NOMO-1 treated with dmso at 0.1 percent for 144 hours (cell line): ENCODE data around the gene GFRA1.

Experiments
- DNase-seq: peaks from one replicate; lab custom pipeline; 2025; ENCODE audit not compliant: unreplicated experiment; lab: John Stamatoyannopoulos, UW

The GFRA1 gene

DNA sequence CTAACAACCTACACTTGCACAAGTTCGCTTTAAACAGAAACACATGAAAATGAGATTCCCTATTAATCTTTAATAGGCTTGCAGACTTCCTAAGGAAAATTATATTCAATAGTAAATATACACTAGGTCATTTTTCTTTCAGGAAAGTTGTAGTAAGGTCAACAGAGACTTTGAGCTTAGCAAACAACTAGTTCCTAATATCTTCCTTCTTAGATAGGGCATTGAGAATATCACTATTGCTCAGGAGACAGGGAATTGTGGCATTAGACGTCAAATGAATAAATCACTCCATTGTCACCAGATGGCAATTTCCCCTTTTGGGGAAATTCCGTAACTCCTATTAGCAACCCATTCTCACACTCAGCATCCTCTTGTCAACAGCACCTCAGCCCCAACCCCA is 164.9 kb downstream of the GFRA1 start:
- DNase-seq = no peak

DNA sequence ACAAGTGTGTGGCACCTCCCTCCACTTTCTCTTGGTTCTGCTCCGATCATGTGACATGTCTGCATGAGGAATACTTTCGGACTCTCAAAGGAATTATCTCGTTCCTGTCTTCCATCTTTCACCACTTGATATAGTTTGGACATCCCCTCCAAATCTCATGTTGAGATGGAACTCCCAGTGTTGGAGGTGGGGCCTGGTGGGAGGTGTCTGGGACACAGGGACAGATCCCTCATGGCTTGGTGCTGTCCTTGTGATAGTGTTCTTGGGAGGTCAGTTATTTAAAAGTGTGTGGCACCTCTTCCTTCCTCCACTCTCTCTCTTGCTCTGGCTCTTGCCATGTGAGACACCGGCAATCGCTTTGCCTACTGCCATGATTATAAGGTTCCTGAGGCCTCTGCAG is 166.4 kb downstream of the GFRA1 start:
- no peak for DNase-seq

DNA sequence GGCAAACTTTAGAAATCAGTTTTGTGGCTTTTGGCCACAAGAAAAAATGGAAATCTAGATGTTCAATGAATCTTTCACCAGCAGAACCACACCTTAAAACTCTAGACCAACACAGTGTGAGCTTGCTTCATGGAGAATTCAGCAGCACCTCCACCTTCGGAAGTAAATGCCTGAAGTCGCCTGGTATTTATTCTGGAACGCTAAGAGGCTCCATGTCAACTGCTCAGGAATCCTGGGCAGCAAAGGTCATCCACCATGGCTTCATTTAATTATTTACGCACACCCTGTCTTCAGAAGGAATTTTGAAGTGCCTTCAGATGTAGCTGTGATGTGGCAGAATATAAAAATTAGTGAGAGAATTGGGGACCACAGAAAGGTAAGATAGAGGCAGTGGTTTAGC is 167.7 kb downstream of the GFRA1 start:
- DNase-seq = no peak

DNA sequence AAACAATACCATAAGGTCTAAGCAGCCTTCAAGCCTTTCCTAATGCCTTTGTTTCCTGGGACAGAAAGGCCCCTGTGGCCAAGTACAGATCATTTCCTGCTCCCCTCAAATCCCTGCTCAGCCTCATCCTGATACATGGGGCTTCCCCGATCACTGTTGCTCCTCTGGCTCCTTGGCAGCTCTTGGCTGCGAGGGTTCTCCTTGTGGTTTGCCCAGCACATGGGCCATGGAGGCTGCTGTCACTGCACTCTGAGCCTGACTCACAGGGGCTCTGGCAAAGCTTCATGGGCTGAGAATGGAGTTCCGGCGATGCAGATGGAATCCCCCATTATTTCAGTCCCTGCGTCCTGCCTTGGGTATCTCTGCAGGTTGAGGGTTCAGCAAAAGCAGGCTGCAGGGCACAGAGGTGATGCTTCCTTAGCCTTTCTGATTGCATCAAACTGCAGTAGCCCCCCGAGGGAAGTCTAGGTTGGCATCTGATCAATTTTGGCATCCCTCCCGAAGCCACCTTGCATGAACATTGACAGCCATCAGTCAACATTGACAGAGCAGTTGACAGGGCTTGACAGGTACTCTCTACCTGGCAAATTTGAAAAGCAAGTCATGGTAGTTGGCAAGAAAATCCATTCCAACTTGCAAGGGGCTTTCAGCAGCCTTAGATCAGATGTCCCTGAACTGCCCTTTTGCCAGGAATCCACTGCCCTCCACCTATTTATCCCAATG is 168.6 kb downstream of the GFRA1 start:
- DNase-seq = no peak

DNA sequence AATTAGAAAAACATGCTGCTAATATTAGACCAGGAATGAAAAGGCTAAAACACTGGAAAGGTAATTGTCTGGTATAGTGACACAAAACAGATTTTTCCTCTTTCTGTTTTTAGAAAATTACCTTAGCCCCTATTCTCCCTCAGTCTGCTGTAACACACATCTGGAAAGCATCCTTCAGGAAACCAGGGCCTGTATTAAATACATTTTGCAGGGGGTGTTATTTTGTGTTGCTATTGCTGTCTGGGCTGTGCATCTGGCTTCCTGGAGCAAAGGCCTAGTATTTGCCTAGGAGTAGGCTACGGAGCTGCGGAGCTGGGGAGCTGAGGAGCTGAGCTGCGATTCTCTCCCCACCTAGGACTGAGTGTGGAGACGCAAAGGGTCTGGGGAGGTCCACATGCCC is 169.3 kb downstream of the GFRA1 start:
- no peak for DNase-seq

DNA sequence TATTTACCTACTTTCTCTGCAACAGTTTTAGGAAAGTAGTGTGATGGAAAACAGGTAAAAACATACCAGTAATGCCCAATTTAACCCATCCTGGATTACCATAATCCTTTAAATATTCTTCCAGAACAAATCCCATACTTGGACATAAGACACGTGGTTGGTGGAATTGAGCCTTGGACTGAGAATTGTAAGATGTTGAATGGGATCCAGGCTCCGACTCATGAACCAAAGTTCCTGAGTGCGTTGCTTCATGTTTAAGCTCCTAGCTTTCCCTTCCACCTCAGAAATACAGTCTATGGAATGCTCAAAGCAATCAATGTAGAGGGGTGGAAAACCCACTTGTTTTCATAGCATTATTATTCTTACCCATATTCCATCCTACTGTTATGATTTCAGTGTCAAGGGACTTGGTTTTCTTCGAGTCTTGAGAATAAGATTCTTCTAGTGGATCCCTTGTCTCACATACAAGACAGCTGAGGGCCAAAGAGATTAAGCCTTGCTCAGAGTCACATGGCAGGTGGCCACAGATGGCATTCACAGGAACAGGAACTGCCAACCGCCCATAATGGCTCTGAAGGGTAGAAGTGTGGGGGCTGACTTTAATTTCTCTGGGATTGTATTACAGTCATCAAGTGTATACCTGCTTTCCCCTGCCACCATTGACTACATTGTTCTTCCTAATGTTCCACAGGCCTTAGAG is 171.2 kb downstream of the GFRA1 start:
- DNase-seq = no peak

DNA sequence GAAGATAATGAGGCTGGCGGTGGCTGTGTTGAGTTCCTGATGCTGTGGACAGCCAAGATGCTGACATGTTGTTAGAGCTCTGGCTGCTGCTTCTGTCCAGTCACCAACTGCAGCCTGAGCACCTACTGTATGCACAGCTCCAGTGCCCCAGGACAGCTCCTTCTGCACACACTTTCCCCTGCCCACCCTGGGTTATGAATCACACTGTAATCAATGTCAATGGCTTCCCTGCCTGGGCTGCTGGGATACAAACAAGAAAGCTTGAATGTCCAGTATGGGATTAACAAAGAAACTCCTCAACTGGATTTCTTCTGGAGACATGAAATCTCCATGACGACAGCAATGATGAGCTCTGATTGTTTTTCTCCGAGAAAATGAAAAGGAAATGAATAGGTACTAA is 172.0 kb downstream of the GFRA1 start:
- DNase-seq = no peak

DNA sequence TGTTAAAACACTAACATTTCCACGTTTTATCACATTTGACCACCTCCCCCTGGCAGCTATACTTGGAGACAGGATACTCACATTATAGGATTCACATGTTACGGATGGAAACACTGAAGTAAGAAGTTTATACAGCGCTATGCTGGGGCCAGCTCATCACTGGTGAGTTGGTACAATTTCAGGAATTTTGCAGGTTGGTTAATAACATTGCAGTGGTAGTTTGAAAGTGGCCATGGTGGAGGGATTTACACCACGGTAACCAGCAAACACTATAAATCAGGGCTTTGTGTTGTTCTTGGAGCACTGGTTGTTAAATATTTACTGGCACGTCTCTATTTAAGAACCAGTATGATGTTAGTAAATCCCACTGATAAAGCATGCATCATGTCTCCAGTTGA is 174.0 kb downstream of the GFRA1 start:
- no peak for DNase-seq

DNA sequence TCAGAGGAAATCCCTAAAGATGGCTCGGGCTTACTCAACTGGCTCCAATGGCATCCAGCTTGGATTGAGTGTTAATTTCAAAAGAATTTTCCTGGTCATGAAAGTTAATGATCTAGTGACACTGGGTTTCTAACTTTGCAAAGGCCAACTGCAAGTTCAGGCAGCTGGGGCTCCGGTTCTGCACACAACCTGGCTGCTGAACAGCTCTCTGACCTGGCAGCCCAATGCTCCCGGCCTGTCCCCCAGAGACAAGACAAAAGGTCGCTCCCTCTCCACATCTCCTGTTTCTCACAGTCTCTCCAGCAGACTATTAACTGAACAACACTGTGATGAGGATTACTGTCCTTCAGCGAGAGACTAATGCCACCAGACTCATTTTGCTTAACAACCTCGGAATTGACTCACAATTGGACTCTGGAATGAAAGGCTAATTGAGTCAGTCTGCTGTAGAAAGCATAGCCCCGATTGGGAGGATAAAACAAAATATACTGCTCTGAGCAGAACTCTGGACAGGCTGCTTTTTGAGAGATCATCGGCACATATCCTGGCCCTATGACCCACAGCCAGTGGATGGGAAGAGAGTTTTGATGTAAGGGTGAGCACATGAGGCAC is 174.5 kb downstream of the GFRA1 start:
- no peak for DNase-seq

DNA sequence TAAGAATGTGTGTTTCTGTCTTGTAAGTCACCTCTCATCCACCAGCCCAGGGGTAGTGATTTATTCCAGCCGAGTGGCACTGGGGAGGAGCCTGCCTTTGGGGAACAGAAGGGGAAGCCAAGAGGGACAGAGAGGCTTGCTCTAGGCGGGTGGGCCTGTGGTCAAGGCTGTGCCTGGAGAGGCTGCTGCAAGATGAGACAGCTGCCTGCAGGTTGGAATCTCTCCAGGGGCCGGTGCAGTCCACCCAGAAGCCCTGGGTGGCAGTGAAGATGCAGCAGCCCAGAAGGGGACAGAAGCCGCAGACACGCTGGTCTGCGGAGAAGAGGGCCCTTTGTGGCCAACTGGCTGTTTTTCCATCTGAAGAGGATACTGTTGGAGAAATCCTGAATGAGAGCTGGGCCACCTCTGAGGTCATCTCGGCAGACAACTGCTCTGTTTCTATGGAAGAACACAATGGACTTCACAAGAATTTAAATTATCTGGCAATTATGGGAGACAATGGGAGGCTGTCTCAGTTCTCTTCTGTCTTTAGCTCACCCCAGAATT is 175.7 kb downstream of the GFRA1 start:
- no peak for DNase-seq

DNA sequence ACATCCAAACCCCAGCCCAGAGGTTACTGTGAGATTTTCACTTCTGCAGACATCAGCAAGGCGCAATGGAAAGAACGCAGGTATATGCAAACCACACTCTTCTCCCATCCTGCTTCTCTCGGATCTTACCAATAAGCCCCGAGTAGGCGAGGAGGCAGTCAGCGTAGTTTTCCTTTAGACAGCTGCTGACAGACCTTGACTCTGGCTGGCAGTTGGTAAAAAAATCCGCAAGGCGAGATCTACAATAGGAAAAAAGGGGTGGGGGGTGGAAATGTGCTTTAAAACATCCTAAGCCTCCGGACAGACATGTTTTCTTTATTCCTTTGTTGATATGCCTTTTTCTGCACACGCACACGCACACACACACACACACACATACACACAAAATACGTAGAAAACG is 176.5 kb downstream of the GFRA1 start:
- DNase-seq = no peak

DNA sequence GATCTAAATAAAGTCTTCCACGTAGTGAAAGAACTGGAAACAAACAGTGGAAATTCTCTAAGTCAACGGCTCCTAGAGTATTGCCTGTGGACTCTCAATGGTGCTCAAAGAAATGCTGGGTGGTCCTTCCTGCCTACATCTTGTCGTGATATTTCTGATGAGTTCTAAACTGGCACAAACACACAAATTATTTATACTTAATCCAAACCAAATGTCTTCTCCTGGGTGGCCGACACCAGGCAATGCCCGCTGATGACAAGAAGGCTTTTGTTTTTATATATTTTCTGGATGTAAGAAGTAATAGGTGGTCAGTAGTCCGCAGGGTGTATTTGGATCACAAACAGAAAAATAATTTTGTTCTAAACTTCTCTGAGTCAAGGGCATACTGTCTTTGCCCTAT is 178.7 kb downstream of the GFRA1 start:
- DNase-seq = no peak

DNA sequence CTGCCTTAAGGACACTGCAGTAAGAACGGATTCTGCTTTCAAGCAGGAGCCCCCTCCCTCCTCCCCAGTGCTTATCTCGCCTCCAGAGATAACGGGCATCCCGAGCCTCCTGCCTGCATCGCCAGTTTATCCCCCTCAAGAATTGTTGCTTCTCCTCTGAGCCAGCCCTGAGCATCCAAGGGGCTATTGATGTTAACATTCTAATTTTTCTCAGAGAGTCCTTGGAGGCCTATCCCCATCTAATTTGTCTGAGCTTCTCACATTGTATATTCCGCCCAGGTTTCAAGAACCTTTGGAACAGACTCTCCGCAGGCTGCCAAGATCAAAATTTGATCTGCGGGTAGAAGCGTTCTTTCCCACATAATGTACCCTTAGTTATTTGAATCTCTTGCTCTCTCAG is 180.0 kb downstream of the GFRA1 start:
- DNase-seq = no peak

DNA sequence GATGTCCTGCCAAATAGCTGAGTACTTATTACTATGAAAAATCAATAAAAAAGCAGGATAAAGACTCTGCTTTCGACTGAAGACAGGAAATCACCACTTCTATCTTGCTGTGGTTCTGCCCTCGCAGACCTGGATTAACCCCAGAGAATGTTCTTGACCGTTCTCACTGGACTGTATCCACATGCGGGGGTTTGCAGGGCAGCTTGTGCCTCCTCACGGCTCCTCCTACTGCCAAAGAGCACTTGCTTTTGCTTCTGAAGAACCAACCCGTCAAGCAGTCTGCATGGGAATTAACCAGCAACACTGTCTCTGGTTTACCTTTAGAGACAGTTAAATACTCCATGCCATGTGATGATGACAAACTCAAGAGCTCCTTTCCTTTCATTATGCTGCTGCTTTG is 184.0 kb downstream of the GFRA1 start:
- DNase-seq = no peak

DNA sequence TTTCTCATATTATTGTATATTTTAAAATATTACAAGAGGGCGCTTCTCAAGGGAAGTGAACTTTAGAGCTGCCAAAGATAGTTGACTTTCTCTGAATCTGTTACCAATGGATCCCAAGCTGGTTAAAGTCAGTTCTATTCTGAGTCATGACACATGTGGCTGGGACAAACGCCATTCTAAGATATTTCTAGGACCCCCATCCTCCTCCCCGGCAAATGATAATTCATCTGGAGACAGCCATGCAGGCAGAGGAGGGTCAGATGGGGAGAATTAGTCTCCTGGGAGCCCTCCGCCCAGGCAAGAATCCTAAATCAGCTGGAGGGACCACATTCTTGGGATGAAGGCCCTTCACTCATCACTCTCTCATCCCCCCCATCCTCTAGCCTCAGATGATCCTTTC is 187.7 kb downstream of the GFRA1 start:
- no peak for DNase-seq

DNA sequence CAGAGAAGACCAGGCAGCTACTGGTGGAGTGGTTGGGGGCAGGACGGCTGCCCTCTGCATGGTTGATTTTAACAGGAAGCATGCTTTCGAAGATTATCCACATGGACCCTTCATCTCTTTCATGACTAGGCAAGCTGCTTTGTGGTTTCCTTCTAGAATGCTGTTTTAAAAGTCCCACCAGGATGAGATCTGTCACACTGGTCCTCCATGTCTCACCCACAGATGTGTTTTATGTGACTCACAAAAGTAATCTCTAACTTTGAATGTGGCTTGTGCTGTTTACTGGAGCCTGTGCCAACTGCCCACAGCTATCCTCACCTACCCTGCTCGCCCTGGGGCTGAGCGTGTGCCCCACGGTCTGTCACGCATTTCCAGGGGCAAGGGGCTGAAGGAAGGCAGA is 188.8 kb downstream of the GFRA1 start:
- no peak for DNase-seq

DNA sequence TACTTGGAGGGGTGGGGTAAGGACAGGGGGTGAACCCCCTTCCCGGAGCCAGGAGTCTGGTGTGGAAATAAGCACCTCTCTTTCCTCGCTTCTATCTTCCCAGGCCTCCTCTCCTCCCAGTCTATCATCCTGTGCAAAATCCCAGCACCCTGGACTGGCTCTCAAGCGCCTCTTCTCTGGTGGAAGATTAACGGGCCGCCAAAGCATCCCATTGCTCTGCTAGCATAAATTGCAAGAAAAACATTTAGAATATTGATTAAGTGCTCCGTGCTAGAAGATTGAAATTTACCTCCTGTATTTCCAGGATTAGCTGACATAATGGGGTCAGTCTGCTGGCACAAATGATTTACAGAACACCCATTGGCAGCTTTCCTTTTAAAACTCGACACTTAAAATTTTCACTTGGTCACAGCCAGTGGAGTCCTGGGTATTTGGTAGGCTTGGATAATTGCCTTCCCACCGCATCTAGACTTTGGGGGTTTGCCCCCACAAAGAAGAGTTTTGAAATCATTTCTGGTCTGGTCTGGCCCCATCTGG is 189.7 kb downstream of the GFRA1 start:
- no peak for DNase-seq

DNA sequence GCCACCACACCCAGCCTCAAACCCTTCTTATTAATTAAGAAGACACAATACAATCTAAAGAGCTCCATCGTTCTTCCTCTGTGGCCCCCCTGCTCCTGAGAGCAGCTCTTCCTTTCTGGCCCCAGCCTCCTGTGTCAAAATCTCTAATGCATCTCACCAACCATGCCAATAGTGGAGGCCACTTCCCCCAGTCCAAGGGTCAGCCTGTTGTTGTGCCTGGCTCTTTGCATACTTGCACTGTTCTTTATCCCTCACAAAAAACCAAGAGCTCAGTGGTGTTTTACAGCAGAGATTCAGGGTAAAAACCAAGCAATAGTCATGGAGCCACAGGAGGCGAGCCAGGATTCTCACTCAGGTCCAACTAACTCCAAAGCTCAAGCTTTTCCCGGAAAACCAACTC is 190.2 kb downstream of the GFRA1 start:
- no peak for DNase-seq

DNA sequence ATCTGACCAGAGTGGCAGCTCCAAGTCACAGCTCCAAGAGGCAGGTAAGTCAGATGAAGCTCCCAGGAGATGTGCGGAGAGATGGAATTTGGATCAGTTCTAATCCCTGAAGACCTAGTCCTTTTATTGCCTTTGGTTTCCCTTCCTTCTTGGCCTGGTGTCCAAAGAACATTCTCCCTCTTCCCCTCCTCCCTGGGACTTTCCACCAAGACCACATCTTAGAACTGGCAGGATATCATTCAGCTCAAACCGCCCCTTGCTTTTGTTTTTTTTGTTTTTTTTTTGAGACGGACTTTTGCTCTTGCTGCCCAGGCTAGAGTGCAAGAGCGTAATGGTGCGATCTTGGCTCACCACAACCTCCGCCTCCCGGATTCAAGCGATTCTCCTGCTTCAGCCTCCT is 190.8 kb downstream of the GFRA1 start:
- DNase-seq = no peak

DNA sequence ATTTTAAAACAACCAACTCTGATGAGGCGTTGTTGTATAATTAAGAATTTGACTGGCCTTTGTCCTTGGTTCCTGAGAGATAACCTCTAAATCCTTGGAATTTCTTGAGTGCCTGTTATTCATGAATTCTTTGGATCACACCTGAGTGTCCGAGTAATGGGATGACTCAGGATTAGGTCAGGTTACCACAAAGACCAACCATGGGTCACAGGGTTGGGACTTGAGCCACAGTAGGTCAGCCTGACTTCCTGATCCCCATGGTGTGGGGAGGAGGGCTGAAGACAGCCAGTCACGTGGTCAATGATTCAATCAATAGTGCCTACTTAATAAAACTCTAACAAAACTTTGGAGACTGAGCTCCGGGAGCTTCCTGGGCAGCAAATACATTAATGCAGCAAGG is 192.5 kb downstream of the GFRA1 start:
- DNase-seq = no peak

DNA sequence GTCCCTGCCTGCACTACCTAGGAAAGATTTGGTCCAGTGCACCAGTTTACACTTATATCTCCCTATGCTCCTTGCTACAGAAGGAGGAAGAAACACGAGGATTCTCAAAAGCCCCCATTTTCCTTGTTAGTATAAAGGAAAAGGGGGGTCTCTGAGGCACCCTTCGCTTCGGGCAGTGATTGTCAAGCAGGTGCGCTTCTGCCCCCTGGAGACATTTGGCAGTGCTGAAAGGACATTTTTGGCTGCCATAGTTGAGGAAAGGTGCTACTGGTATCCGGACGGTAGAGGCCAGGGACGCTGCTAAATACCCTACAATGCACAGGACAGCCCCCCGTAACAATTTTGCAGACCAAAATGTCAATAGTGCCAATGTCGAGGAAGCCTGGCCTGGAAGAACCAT is 193.7 kb downstream of the GFRA1 start:
- DNase-seq = no peak

DNA sequence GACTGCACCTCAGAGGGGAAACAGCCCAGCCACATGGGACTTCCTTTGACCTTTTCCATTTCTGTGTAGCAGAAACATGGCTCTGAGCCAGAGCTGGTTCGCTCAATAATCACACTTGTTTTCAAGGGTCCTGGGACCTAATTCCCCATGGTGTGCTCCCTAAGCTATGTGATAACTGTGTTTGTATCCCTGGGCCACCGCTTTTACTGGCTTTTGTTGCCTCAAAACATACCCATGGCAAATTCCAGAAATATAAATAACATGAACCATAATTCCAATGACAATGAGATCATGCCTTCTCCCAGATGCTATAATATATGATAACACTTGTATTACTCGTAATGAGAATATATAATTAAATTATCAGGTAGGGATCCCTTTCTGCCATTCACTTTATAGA is 196.4 kb downstream of the GFRA1 start:
- no peak for DNase-seq
